BJ (cell line): Measurements from ENCODE around the gene RAD51B. TPM values are rescaled to one million over a fixed set of nuclear protein-coding genes. Genes with fewer than 3 reads are reported as not detected.
A peak's percentile ranks its signal among the peaks of the same experiment; 100 is the strongest.

ENCODE experiments used
- CTCF ChIA-PET: fragments of 350-600 bp; formaldehyde crosslinking; extraction: SDS; loops from one replicate; lab custom pipeline; 2021; ENCODE audit warnings: antibody characterized with exemption, inconsistent platforms; lab: Yijun Ruan, JAX
- POLR2A ChIA-PET: fragments of 300-600 bp; sonication (Branson Sonifier 250); formaldehyde crosslinking; extraction: SDS; loops from one replicate; lab custom pipeline; 2021; ENCODE audit warnings: antibody characterized with exemption; lab: Charles Lee
- DNase-seq: peaks from one replicate; pipeline ENCODE4 v3.0.0-alpha.2; 2011; ENCODE audit warnings: low read depth
- H3K27me3 ChIP-seq: 2 replicates; pipeline ENCODE4 v1.6.0; 2011; ENCODE audit warnings: low read length; ENCODE audit not compliant: control insufficient read depth, insufficient read depth
- H3K36me3 ChIP-seq: 2 replicates; pipeline ENCODE4 v1.5.1; 2011; ENCODE audit warnings: low read length; ENCODE audit not compliant: control insufficient read depth, insufficient read depth
- H3K4me3 ChIP-seq: 2 replicates; pipeline ENCODE4 v1.5.1; 2011; ENCODE audit warnings: low read depth, mild to moderate bottlenecking, control low read depth, low read length
- CTCF ChIP-seq: IDR thresholded peaks from 2 replicates; pipeline ENCODE4 v1.5.1; 2011; ENCODE audit warnings: low read depth, mild to moderate bottlenecking, control low read depth, inconsistent platforms, low read length, moderate library complexity; ENCODE audit not compliant: insufficient read depth
- polyA plus RNA-seq: library from polyadenylated mRNA; depleted of rRNA; stranded (reverse); fragments of >200 nt; gene quantifications from 2 replicates; pipeline ENCODE4 v1.2.3, GENCODE V29; 2011

The RAD51B gene
- polyA plus RNA-seq, 1 experiment = 5.6 TPM

GRCh38 chr14:67852926-67853604 lies 33.5 kb downstream of the RAD51B start:
- Histone ChIP-seq H3K27me3 (no peaks in the 10 kb centered on the region), H3K4me3 (no peak overlapping the region), H3K36me3 (no peaks in the 10 kb centered on the region)
- DNase-seq = no peak
- no peak for TF ChIP-seq CTCF
- POLR2A ChIA-PET = no interaction called here
- CTCF ChIA-PET = interaction anchor here (0.8 to 4.2 kb wide), 4 partner anchors 14 to 991 kb away, joined by 3 to 14 read pairs (median 4); no protein-coding TSS in a partner anchor

GRCh38 chr14:67853715-67854114 lies 34.1 kb downstream of the RAD51B start:
- CTCF ChIA-PET = no interaction called here
- no peak for DNase-seq
- no peak for TF ChIP-seq CTCF
- POLR2A ChIA-PET = interaction anchor here (0.6 kb wide), 1 partner anchor 272 kb away, joined by 6 read pairs; no protein-coding TSS in a partner anchor
- no peaks in the 10 kb centered on the region for H3K36me3 ChIP-seq
- no peaks in the 10 kb centered on the region for H3K27me3 ChIP-seq
- H3K4me3 ChIP-seq = no peak overlapping the region

DNA sequence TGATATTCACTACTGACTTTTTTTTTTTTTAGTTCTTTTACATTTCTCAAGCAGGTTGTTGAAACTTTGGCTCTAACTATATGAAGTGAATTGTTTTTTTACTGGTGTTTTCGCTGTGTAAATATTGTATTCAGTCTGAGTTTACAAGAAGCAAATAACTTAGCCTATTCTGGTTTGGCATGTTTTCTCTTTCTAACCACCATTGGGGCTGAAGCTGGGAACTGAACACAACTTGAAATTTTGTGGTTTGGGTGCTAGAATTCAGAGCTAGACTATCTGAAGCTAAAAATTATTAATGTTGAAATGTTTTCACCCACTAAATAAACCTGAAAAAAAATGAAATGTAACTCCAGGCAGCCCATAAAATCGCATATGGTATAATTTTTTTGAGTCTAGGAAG lies 37.2 kb downstream of the RAD51B start:
- CTCF ChIA-PET = interaction anchor here (0.6 to 1.4 kb wide), 2 partner anchors 20 to 144 kb away, joined by 3 to 4 read pairs; no protein-coding TSS in a partner anchor
- Histone ChIP-seq H3K27me3 (no peaks in the 10 kb centered on the region), H3K4me3 (no peak overlapping the region), H3K36me3 (no peaks in the 10 kb centered on the region)
- peak; percentile 13 for DNase-seq
- POLR2A ChIA-PET = no interaction called here
- no peak for TF ChIP-seq CTCF

- TF ChIP-seq CTCF = no peak
- ChIA-PET CTCF (interaction anchor here (0.6 to 1.4 kb wide), 2 partner anchors 21 to 80 kb away, joined by 3 read pairs; no protein-coding TSS in a partner anchor), POLR2A (no interaction called here)
- Histone ChIP-seq H3K4me3 (no peak overlapping the region), H3K27me3 (no peaks in the 10 kb centered on the region), H3K36me3 (no peaks in the 10 kb centered on the region)
- no peak for DNase-seq
Measured at GRCh38 chr14:67857778-67858350, 38.3 kb downstream of the RAD51B start.

GRCh38 chr14:67859169-67859749 lies 39.7 kb downstream of the RAD51B start:
- Histone ChIP-seq H3K36me3 (no peaks in the 10 kb centered on the region), H3K4me3 (no peak overlapping the region), H3K27me3 (no peaks in the 10 kb centered on the region)
- DNase-seq = no peak
- CTCF ChIA-PET = no interaction called here
- TF ChIP-seq CTCF = no peak
- POLR2A ChIA-PET = no interaction called here
